VCaP (cell line): ENCODE data around the gene HTT-AS.
"Not testable (repeated sequence)": the region's sequence is repeated elsewhere in the genome, so short reads cannot be mapped to it uniquely, and the experiment has no call there.

Experiments used
- H3K27ac ChIP-seq: fragments of 450-650 bp; 2 replicates; pipeline ENCODE4 v1.5.1; 2017
- TF ChIP-seq, protein P1 (sequence below): fragments of 450-650 bp; conservative IDR thresholded peaks from 2 replicates; pipeline ENCODE4 v1.5.1; 2017; ENCODE audit warnings: mild to moderate bottlenecking, moderate library complexity

The HTT-AS gene

DNA sequence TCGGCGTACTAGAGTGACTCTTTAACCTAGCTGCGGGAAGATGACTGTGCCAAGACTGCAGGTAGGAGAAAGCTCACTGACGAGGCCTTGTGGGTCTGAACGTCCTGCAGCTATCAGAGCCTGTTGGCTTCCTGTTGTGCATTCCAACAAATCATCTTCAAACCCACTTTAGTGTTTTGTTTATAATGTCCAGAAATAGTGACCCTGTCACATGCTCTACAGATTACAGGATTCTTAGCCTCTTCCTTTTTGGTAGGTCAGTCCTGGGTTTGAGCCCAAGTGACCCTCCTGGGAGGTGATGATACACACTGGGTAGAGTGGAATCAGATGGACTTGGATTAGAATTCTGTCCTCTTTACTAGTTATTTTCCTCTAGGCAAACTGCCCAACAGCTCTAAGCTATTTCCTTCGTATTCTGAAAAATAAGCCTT, 33.4 kb upstream of the HTT-AS start:
- TF ChIP-seq, protein P1, sequence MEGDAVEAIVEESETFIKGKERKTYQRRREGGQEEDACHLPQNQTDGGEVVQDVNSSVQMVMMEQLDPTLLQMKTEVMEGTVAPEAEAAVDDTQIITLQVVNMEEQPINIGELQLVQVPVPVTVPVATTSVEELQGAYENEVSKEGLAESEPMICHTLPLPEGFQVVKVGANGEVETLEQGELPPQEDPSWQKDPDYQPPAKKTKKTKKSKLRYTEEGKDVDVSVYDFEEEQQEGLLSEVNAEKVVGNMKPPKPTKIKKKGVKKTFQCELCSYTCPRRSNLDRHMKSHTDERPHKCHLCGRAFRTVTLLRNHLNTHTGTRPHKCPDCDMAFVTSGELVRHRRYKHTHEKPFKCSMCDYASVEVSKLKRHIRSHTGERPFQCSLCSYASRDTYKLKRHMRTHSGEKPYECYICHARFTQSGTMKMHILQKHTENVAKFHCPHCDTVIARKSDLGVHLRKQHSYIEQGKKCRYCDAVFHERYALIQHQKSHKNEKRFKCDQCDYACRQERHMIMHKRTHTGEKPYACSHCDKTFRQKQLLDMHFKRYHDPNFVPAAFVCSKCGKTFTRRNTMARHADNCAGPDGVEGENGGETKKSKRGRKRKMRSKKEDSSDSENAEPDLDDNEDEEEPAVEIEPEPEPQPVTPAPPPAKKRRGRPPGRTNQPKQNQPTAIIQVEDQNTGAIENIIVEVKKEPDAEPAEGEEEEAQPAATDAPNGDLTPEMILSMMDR: no peak
- no peak overlapping the region; the same call in 1 of the 2 replicates for H3K27ac ChIP-seq

DNA sequence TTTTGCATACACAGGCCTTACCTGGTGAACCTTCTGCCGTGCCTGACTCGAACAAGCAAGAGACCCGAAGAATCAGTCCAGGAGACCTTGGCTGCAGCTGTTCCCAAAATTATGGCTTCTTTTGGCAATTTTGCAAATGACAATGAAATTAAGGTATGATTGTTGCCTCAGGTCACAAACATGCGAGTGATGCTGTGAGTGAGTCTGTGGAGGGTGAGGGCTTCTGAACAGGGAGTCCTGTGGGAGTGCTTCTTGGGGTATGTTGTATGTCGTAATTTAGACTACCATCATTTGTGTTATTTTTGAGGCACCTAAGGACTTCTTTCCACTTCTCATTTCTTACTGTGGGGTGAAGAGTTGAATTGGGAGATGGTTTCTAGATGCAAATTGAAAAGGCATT, 32.9 kb upstream of the HTT-AS start:
- H3K27ac ChIP-seq: peak overlapping the region; percentile 23; the same call in 1 of the 2 replicates
- TF ChIP-seq, protein P1: no peak

DNA sequence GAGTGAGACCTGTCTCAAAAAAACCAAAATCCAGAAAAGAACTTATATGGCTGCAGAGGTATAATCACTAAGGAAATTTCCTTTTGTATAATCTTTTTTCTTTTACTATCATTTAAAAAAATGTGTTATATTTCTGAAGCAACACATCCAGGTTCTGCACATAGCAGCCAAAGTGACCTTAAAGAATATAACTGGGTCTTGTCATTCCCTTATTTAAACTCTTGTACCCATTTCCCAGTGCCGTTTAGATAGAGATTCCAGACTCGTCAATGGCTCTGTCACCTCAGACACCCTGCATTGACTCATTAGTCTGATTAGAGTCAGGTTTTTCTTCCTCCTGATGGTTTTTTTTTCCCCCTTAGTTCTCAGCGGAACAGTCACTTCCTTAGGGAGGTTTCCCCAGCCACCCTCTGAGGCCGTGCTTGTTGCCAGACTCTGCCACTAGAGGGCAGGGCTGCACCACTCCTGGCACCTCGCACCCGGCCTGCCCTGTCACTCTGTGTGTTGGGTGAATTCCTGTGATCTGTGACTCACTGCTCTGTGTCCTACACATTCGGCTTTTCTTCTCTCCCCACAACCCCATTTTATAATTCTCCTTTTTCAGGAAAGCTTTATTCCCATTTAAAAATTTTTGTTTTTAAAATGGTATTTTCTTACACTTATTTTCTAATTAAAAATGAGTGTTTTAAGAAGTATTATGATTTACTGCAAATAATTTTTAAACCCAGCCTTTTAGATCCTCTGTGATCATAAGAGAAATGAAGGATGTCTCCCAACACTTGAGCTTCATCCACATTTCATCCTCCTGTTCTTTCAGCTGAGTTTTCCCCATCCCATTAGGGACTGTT, 32.2 kb upstream of the HTT-AS start:
- TF ChIP-seq, protein P1: peak; percentile 97
- H3K27ac ChIP-seq: peak overlapping the region; percentile 23; the same call in 1 of the 2 replicates

DNA sequence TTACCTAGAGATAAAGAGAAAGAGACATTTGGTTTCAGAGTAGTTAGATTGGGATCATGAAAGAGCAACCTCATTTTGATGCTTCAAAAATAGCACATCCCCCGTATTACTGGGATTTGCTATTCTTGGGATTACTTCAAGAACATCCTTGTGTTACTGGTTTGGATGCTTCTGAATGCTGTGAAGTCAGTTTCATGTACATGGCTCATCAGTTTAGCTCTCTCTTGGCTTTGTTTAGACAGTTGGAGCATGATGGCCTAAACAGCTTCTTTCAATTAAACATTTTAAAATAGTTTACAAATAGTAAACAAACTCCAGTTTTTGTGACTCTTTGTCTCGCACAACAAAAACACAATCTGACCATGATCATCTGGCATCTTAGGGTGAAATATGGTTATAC, 24.0 kb upstream of the HTT-AS start:
- TF ChIP-seq, protein P1: no peak
- H3K27ac ChIP-seq: no peak overlapping the region

DNA sequence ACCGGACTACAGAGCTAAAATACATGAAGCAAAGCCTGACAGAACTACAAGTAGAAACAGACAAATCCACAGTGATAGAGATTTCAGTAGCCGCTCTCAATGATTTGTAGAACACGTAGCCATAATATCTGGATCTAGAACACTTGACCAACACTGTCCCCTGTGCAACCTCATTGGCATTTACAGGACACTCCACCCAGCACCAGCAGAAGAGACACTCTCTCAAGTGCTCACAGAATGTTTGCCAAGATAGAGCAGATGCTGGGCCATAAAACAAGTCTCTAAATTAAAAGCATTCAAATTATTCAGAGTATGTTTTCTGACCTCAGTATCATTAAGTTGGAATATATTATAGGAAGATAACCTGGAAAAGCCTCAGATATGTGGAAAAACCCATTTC, 21.9 kb upstream of the HTT-AS start:
- no peak overlapping the region for H3K27ac ChIP-seq
- TF ChIP-seq, protein P1: no peak

DNA sequence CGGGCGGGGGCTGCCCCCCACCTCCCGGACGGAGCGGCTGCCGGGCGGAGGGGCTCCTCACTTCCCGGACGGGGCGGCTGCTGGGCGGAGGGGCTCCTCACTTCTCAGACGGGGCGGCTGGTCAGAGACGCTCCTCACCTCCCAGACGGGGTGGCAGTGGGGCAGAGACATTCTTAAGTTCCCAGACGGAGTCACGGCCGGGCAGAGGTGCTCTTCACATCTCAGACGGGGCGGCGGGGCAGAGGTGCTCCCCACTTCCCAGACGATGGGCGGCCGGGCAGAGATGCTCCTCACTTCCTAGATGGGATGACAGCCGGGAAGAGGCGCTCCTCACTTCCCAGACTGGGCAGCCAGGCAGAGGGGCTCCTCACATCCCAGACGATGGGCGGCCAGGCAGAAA, 20.4 kb upstream of the HTT-AS start:
- H3K27ac ChIP-seq: not testable (repeated sequence)

DNA sequence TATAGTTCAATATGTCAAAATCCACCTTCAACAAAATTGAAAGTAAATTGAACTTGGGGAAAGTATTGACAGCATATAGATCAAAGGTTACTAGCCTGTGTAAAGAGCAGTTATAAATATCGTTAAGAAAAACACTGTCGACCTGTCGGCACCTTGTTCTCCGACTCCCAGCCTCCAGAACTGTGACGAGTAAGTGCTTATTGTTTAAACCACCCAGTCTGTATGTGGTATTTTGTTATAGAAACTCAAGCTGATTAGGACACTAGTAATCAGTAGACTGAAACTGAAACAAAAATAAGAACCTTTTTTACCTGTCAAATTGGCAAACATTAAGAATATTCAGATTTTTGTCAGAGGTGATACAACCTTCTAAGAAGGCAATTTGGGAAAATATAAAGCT, 17.1 kb upstream of the HTT-AS start:
- no peak overlapping the region for H3K27ac ChIP-seq
- TF ChIP-seq, protein P1: no peak

DNA sequence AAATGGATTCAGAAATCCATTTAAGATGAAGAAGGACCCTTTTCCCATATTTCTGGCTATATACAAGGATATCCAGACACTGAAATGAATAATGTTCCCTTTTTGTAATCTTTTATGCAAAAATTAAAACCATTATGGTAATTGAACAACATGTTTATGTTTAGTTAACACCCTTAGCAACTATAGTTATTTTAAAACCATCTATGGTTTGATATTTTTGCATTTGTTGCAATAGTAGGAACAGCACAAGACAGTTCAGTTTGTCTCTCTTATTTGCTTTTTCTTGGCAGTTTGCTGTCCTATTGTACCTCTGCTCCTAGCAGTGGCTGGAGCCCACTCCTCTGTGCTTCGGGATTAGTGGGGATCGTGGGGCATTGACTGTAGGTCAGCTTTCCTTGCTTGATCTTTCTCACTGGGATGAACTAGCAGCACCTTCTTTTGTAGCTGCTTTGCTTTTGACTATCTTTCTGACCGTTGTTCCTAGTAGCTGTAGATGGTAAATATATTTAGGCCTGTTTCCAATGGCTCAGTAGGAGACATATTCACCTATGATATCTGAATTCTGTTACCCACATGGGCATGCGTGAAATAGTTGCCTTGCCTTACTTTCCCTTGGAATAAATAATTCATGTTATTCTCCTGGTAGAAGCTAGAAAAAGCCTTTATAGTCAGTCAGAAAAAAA, 12.9 kb upstream of the HTT-AS start:
- H3K27ac ChIP-seq: no peak overlapping the region
- TF ChIP-seq, protein P1: no peak
